Inferior parietal cortex (tissue), 1 donor: Measurements from ENCODE around the gene ELANE.
"Not testable (repeated sequence)": the region's sequence is repeated elsewhere in the genome, so short reads cannot be mapped to it uniquely, and the experiment has no call there.

ENCODE experiments used
- DNase-seq: peaks from one replicate; pipeline ENCODE4 v3.0.0-alpha.2; 2016; ENCODE audit errors: extremely low spot score

The ELANE gene

GRCh38 chr19:842802-843179 is 9.3 kb upstream of the ELANE start:
- not testable (repeated sequence) for DNase-seq

GRCh38 chr19:843180-843835 is 8.8 kb upstream of the ELANE start:
- DNase-seq, result no peak

GRCh38 chr19:843836-844545 is 8.1 kb upstream of the ELANE start:
- DNase-seq, result no peak

GRCh38 chr19:844546-844971 is 7.5 kb upstream of the ELANE start:
- no peak for DNase-seq

GRCh38 chr19:845707-846521 is 6.2 kb upstream of the ELANE start:
- no peak for DNase-seq

- no peak for DNase-seq
Measured at GRCh38 chr19:848386-848921, 3.6 kb upstream of the ELANE start.

- not testable (repeated sequence) for DNase-seq
Measured at GRCh38 chr19:849195-849594, 2.9 kb upstream of the ELANE start.

GRCh38 chr19:850221-850978 is 1.7 kb upstream of the ELANE start:
- DNase-seq, result no peak

- no peak for DNase-seq
Measured at GRCh38 chr19:850979-851335, 1.1 kb upstream of the ELANE start.

- no peak for DNase-seq
Measured at GRCh38 chr19:853014-853585, 997 bp downstream of the ELANE start.

GRCh38 chr19:853614-854220 is 1.6 kb downstream of the ELANE start:
- DNase-seq, result not testable (repeated sequence)

- no peak for DNase-seq
Measured at GRCh38 chr19:854549-854948, 2.4 kb downstream of the ELANE start.

- DNase-seq, result no peak
Measured at GRCh38 chr19:855142-855541, 3.0 kb downstream of the ELANE start.

GRCh38 chr19:855566-856120 is 3.5 kb downstream of the ELANE start:
- no peak for DNase-seq

- no peak for DNase-seq
Measured at GRCh38 chr19:858284-858683, 6.2 kb downstream of the ELANE start.

GRCh38 chr19:858868-859843 is 7.1 kb downstream of the ELANE start, which contains the start of gene CFD:
Gene CFD, plus strand, starts transcription at chr19:859664. Its CDS starts 26 bp downstream, at chr19:859690.
- no peak for DNase-seq

GRCh38 chr19:861141-861755 is 9.1 kb downstream of the ELANE start:
- no peak for DNase-seq

- no peak for DNase-seq
Measured at GRCh38 chr19:861756-862580, 9.9 kb downstream of the ELANE start.
